Natural killer cell (primary cell): ENCODE measurements around the gene EGR4. TPM values are rescaled to one million over a fixed set of nuclear protein-coding genes. Genes with fewer than 3 reads are reported as not detected.

ENCODE experiments used
- ATAC-seq, 3 donors: fragments of 150-1000 bp in 2 of 3; fragments of 200-7000 bp in 1 of 3; cut with Tn5 transposase; 1 replicate in 1 of 3; 2 replicates in 2 of 3; pipeline ENCODE4 v1.10.0; 2021; ENCODE audit warnings: mild to moderate bottlenecking in 2 of 3, moderate library complexity in 2 of 3
- DNase-seq, 2 donors: peaks; one replicate each; pipeline versions ENCODE4 v3.0.0 to v3.0.0-alpha.2; 2013 to 2021; ENCODE audit warnings: mixed read lengths in 1 of 2
- H3K27ac ChIP-seq: one replicate; pipeline ENCODE4 v1.5.1; 2013; ENCODE audit warnings: mild to moderate bottlenecking, low read length
- H3K27me3 ChIP-seq: one replicate; pipeline ENCODE4 v1.6.1; 2013; ENCODE audit warnings: low read length; ENCODE audit not compliant: control insufficient read depth, insufficient read depth
- H3K36me3 ChIP-seq: one replicate; pipeline ENCODE4 v1.6.1; 2013; ENCODE audit warnings: low read length; ENCODE audit not compliant: control insufficient read depth, insufficient read depth
- H3K4me1 ChIP-seq: one replicate; pipeline ENCODE4 v1.6.1; 2013; ENCODE audit warnings: low read length; ENCODE audit not compliant: control insufficient read depth, insufficient read depth
- H3K4me3 ChIP-seq: one replicate; pipeline ENCODE4 v1.5.1; 2013; ENCODE audit warnings: low read length
- H3K9me3 ChIP-seq: one replicate; pipeline ENCODE4 v1.6.1; 2013; ENCODE audit warnings: low read length; ENCODE audit not compliant: control insufficient read depth, insufficient read depth
- H3K27ac Mint-ChIP-seq, 2 donors: one replicate each; pipeline ENCODE4 v1.8.0; 2022; ENCODE audit warnings: mild to moderate bottlenecking in 2 of 2, mixed read lengths in 2 of 2, moderate library complexity in 1 of 2
- H3K27me3 Mint-ChIP-seq, 2 donors: one replicate each; pipeline ENCODE4 v1.8.0; 2022; ENCODE audit warnings: low read depth in 2 of 2, mixed read lengths in 2 of 2
- H3K36me3 Mint-ChIP-seq: one replicate; pipeline ENCODE4 v1.8.0; 2022; ENCODE audit warnings: mixed read lengths
- H3K4me1 Mint-ChIP-seq, 2 donors: one replicate each; pipeline ENCODE4 v1.8.0; 2022; ENCODE audit warnings: mixed read lengths in 2 of 2
- H3K4me3 Mint-ChIP-seq: one replicate; pipeline ENCODE4 v1.8.0; 2022; ENCODE audit warnings: mild to moderate bottlenecking, moderate library complexity, mixed read lengths
- H3K9me3 Mint-ChIP-seq, 2 donors: one replicate each; pipeline ENCODE4 v1.8.0; 2022; ENCODE audit warnings: mixed read lengths in 2 of 2
- WGBS: methylation state at CpG from one replicate; pipeline ENCODE4 v1.1.7; 2013; ENCODE audit warnings: missing lambda C conversion rate; ENCODE audit not compliant: insufficient coverage; 5-methylcytosine and 5-hydroxymethylcytosine counted together
- intact Hi-C: fragments of 100-400 bp; cut with micrococcal nuclease; formaldehyde crosslinking; loops from one replicate; pipeline ENCODE4 v1.14.2; 2022
- total RNA-seq, 4 donors: library from RNA; stranded (reverse); fragments of 120-200 nt in 1 of 4; gene quantifications; one replicate each; pipeline versions ENCODE4 v1.2.3 to v1.2.4, GENCODE V29; 2013 to 2022
- TF ChIP-seq, protein P1 (sequence below): fragments of 200-600 bp; IDR thresholded peaks from one replicate; pipeline ENCODE4 v1.8.0; 2022; ENCODE audit warnings: antibody characterized with exemption

EGR4 gene
- total RNA-seq, 3 donors from 2014 or later (not counting 1 experiment from before 2014, with no cell fraction given): 0.28 to 2.6 (median 1.1) TPM

DNA sequence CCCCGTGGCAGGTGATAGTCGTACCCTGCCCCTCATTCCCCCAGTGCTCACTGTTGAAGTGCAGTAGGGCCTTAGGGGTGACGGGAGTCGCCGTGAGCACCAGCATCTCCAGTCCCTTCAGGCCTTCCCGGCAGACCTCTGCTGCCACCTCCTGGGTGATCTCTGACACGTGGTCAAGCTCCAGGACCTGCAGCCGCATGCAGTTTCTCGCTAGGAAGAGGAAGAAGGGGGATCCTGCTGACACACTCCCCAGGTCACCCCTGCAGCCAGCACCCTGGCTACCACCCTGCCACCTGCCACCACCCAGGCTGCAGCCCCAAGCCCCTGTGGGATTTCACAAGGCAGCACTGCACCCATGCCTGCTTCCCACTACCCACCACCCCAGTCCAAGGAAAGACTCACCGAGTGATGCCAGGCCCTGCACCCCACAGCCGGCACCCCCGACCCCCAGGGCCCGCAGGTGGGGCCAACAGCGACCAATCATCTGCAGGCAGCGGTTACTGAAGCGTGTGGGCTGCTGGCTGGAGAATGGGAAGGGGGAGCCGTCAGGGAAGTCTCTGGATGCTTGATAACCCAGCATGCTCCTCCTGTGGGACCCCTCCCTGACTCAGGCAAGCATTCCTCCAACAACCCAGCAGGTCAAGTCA, 32.9 kb downstream of the EGR4 start:
- 91% methylated on average over 17 of the region's 17 CpGs for WGBS
- TF ChIP-seq, protein P1, sequence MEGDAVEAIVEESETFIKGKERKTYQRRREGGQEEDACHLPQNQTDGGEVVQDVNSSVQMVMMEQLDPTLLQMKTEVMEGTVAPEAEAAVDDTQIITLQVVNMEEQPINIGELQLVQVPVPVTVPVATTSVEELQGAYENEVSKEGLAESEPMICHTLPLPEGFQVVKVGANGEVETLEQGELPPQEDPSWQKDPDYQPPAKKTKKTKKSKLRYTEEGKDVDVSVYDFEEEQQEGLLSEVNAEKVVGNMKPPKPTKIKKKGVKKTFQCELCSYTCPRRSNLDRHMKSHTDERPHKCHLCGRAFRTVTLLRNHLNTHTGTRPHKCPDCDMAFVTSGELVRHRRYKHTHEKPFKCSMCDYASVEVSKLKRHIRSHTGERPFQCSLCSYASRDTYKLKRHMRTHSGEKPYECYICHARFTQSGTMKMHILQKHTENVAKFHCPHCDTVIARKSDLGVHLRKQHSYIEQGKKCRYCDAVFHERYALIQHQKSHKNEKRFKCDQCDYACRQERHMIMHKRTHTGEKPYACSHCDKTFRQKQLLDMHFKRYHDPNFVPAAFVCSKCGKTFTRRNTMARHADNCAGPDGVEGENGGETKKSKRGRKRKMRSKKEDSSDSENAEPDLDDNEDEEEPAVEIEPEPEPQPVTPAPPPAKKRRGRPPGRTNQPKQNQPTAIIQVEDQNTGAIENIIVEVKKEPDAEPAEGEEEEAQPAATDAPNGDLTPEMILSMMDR: no peak
- Mint-ChIP-seq H3K27me3 (no peaks in the 10 kb centered on the region), H3K9me3 (no peaks in the 10 kb centered on the region), H3K36me3 (no peaks in the 10 kb centered on the region), H3K4me1 (peaks cover 0 to 5% of the 10 kb centered on the region in 2 donors), H3K4me3 (no peak overlapping the region), H3K27ac (no peak overlapping the region)
- Histone ChIP-seq H3K4me3 (no peak overlapping the region), H3K4me1 (no peaks in the 10 kb centered on the region), H3K27ac (no peak overlapping the region), H3K9me3 (no peaks in the 10 kb centered on the region), H3K27me3 (no peaks in the 10 kb centered on the region), H3K36me3 (peaks cover 3% of the 10 kb centered on the region)
- no peak for DNase-seq
- no peak for ATAC-seq
- intact Hi-C loops: no loop called here

DNA sequence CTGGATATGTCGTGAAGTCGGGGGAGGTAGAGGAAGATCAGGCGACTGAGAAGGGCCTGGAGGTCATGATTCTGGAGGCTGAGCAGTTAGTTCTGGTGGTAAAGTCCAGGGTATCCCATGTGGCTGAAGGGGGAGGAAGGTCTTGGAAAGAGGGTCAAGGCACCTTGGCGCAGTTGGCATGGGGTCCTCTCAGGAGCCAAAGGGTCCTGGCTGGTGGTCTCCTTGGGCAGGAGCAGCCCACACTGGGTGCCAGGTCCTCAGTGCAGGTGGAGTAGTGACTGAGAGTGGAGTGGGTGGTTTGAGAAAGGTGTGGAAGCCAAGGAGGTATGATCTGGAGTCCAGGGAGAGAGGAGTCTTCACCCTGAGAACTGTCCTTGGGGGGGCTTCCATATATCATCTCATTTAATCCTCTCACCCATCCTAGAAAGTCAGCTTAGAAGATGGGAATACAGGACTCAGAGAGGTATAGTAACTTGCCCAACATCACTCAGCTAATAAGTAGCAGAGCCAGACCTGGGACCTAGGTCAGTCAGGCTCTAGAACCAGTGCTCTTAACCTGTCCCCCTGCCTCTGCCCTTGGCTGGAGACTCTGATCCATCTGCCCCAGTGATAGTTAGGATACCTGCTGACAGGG, 33.5 kb downstream of the EGR4 start:
- intact Hi-C loops: no loop called here
- TF ChIP-seq, protein P1: no peak
- WGBS: 86% methylated on average over 4 of the region's 4 CpGs
- no peaks in the 10 kb centered on the region for H3K4me1 ChIP-seq
- no peak overlapping the region for H3K27ac ChIP-seq
- Mint-ChIP-seq H3K27ac (no peak overlapping the region), H3K27me3 (no peaks in the 10 kb centered on the region), H3K36me3 (no peaks in the 10 kb centered on the region), H3K4me3 (no peak overlapping the region), H3K9me3 (no peaks in the 10 kb centered on the region), H3K4me1 (peaks cover 0 to 5% of the 10 kb centered on the region in 2 donors)
- H3K27me3 ChIP-seq: no peaks in the 10 kb centered on the region
- no peaks in the 10 kb centered on the region for H3K9me3 ChIP-seq
- H3K36me3 ChIP-seq: peaks cover 4% of the 10 kb centered on the region
- H3K4me3 ChIP-seq: no peak overlapping the region
- no peak for ATAC-seq
- no peak for DNase-seq

DNA sequence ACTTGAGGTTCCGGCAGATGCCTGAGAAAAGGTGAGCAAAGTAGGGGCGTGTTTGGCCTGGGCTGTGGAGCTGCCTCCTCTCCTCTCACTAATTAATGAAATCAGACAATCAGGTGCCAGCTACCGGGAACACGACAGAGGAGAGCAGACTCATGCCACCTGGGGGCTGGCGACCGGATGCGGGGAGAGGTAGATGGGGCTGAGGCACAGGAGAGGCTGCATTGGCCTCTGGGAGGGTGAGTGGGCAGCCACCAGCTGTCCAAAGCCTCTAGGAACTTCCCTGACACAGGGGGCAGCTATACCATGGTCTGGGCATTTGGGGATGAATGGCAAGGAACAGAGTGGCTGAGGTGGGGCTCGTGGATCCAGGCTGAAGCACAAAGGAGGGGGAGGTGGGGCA, 34.1 kb downstream of the EGR4 start:
- Histone ChIP-seq H3K4me3 (no peak overlapping the region), H3K4me1 (no peaks in the 10 kb centered on the region), H3K27ac (no peak overlapping the region), H3K36me3 (peaks cover 7% of the 10 kb centered on the region), H3K9me3 (no peaks in the 10 kb centered on the region), H3K27me3 (no peaks in the 10 kb centered on the region)
- no peak overlapping the region for H3K4me3 Mint-ChIP-seq
- H3K27me3 Mint-ChIP-seq: no peaks in the 10 kb centered on the region
- 96% methylated on average over 8 of the region's 8 CpGs for WGBS
- DNase-seq (no peak), ATAC-seq (no peak)
- intact Hi-C loops: no loop called here
- peaks cover 0 to 5% of the 10 kb centered on the region in 2 donors for H3K4me1 Mint-ChIP-seq
- H3K27ac Mint-ChIP-seq: no peak overlapping the region
- TF ChIP-seq, protein P1: no peak
- no peaks in the 10 kb centered on the region for H3K36me3 Mint-ChIP-seq
- no peaks in the 10 kb centered on the region for H3K9me3 Mint-ChIP-seq

GRCh38 chr2:73258913-73259215, 34.5 kb downstream of the EGR4 start:
- no peak overlapping the region for H3K4me3 Mint-ChIP-seq
- H3K36me3 Mint-ChIP-seq: no peaks in the 10 kb centered on the region
- TF ChIP-seq, protein P1: no peak
- WGBS: 97% methylated on average over 9 of the region's 9 CpGs
- Histone ChIP-seq H3K27me3 (no peaks in the 10 kb centered on the region), H3K36me3 (peaks cover 10% of the 10 kb centered on the region), H3K4me1 (no peaks in the 10 kb centered on the region), H3K4me3 (no peak overlapping the region), H3K9me3 (no peaks in the 10 kb centered on the region), H3K27ac (no peak overlapping the region)
- H3K9me3 Mint-ChIP-seq: no peaks in the 10 kb centered on the region
- no peak overlapping the region for H3K27ac Mint-ChIP-seq
- intact Hi-C loops: no loop called here
- no peak for DNase-seq
- no peaks in the 10 kb centered on the region for H3K27me3 Mint-ChIP-seq
- H3K4me1 Mint-ChIP-seq: peaks cover 0 to 5% of the 10 kb centered on the region in 2 donors
- no peak for ATAC-seq
